ENCODE data around the gene SFXN3.

- TF ChIP-seq, protein P1, sequence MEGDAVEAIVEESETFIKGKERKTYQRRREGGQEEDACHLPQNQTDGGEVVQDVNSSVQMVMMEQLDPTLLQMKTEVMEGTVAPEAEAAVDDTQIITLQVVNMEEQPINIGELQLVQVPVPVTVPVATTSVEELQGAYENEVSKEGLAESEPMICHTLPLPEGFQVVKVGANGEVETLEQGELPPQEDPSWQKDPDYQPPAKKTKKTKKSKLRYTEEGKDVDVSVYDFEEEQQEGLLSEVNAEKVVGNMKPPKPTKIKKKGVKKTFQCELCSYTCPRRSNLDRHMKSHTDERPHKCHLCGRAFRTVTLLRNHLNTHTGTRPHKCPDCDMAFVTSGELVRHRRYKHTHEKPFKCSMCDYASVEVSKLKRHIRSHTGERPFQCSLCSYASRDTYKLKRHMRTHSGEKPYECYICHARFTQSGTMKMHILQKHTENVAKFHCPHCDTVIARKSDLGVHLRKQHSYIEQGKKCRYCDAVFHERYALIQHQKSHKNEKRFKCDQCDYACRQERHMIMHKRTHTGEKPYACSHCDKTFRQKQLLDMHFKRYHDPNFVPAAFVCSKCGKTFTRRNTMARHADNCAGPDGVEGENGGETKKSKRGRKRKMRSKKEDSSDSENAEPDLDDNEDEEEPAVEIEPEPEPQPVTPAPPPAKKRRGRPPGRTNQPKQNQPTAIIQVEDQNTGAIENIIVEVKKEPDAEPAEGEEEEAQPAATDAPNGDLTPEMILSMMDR (IDR thresholded peaks at IDR 0.05; ENCODE audit: poor library complexity): no peak
- TF ChIP-seq EZH2 (IDR thresholded peaks at IDR 0.05; ENCODE audit: borderline replicate concordance) (no peak), EZH2phosphoT487 (IDR thresholded peaks at IDR 0.05; ENCODE audit: low read depth, severe bottlenecking, unreplicated experiment) (no peak)
Observed at GRCh38 chr10:101006593-101007098, 24.4 kb upstream of the SFXN3 start.
